Loucy (cell line): Measurements from ENCODE around the gene SMG1.

Experiments used
- H2AFZ ChIP-seq: fragments of 200-600 bp; sonication (generic); 2 replicates; pipeline ENCODE4 v1.6.0; 2016; ENCODE audit warnings: antibody characterized with exemption, mild to moderate bottlenecking, low read length, moderate library complexity
- H3F3A ChIP-seq: fragments of 200-600 bp; 2 replicates; pipeline ENCODE4 v1.6.0; 2016; ENCODE audit warnings: antibody characterized with exemption, low read depth, mild to moderate bottlenecking
- H3K27me3 ChIP-seq: fragments of 200-600 bp; sonication (generic); 2 replicates; pipeline ENCODE4 v1.6.1; 2014; ENCODE audit warnings: low read length, mild to moderate bottlenecking; ENCODE audit not compliant: insufficient read depth, poor library complexity, severe bottlenecking
- H3K36me3 ChIP-seq: fragments of 200-600 bp; sonication (generic); 2 replicates; pipeline ENCODE4 v1.6.1; 2016; ENCODE audit warnings: low read length; ENCODE audit not compliant: insufficient read depth
- H3K4me1 ChIP-seq: fragments of 200-600 bp; sonication (generic); 2 replicates; pipeline ENCODE4 v1.5.1; 2014; ENCODE audit warnings: low read length, mild to moderate bottlenecking; ENCODE audit not compliant: insufficient read depth, poor library complexity, severe bottlenecking
- H3K4me2 ChIP-seq: fragments of 200-600 bp; sonication (generic); 2 replicates; pipeline ENCODE4 v1.6.0; 2014; ENCODE audit warnings: antibody characterized with exemption, low read length, low read depth, mild to moderate bottlenecking; ENCODE audit not compliant: poor library complexity, severe bottlenecking
- H3K4me3 ChIP-seq: fragments of 200-600 bp; sonication (generic); 2 replicates; pipeline ENCODE4 v1.5.1; 2014; ENCODE audit warnings: low read length, mild to moderate bottlenecking, mixed read lengths; ENCODE audit not compliant: poor library complexity, severe bottlenecking
- H3K79me2 ChIP-seq: fragments of 200-600 bp; sonication (generic); 2 replicates; pipeline ENCODE4 v1.6.1; 2014; ENCODE audit warnings: low read length; ENCODE audit not compliant: insufficient read depth
- H3K9ac ChIP-seq: fragments of 200-600 bp; sonication (generic); 2 replicates; pipeline ENCODE4 v1.6.0; 2014; ENCODE audit warnings: mild to moderate bottlenecking, low read depth, low read length, moderate library complexity; ENCODE audit not compliant: poor library complexity, severe bottlenecking
- H3K9me2 ChIP-seq: fragments of 200-600 bp; sonication (generic); replicated peaks from 2 replicates; pipeline ENCODE4 v1.6.1; 2016; ENCODE audit warnings: low read depth, low read length, mixed read lengths
- H3K9me3 ChIP-seq: fragments of 200-600 bp; sonication (generic); 2 replicates; pipeline ENCODE4 v1.6.1; 2014; ENCODE audit warnings: mild to moderate bottlenecking, antibody characterized with exemption, low read length, low read depth; ENCODE audit not compliant: insufficient read depth
- H4K20me1 ChIP-seq: fragments of 200-600 bp; sonication (generic); 2 replicates; pipeline ENCODE4 v1.6.0; 2014; ENCODE audit warnings: antibody characterized with exemption, low read length, mild to moderate bottlenecking; ENCODE audit not compliant: insufficient read depth, poor library complexity, severe bottlenecking
- CTCF ChIP-seq: fragments of 200-600 bp; sonication (generic); conservative IDR thresholded peaks from 2 replicates; pipeline ENCODE4 v1.5.1; 2014; ENCODE audit warnings: mild to moderate bottlenecking, antibody characterized with exemption, low read length
- EZH2phosphoT487 ChIP-seq: fragments of 200-600 bp; IDR thresholded peaks from 2 replicates; pipeline ENCODE4 v1.6.1; 2018; ENCODE audit warnings: antibody characterized with exemption, mild to moderate bottlenecking, moderate library complexity, borderline replicate concordance

SMG1 gene

GRCh38 chr16:18936727-18937340 is 10.6 kb upstream of the SMG1 start:
- no peaks in the 10 kb centered on the region for H3K9me2 ChIP-seq
- no peaks in the 10 kb centered on the region for H4K20me1 ChIP-seq
- H3F3A ChIP-seq, result no peaks in the 10 kb centered on the region
- H3K4me1 ChIP-seq, result peaks cover 7% of the 10 kb centered on the region
- peak overlapping the region; percentile 58 for H2AFZ ChIP-seq
- no peak overlapping the region for H3K4me3 ChIP-seq
- peak overlapping the region; percentile 11 for H3K4me2 ChIP-seq
- no peaks in the 10 kb centered on the region for H3K27me3 ChIP-seq
- TF ChIP-seq CTCF (no peak), EZH2phosphoT487 (no peak)
- no peaks in the 10 kb centered on the region for H3K9me3 ChIP-seq
- no peak overlapping the region for H3K9ac ChIP-seq
- H3K79me2 ChIP-seq, result no peaks in the 10 kb centered on the region
- no peaks in the 10 kb centered on the region for H3K36me3 ChIP-seq

GRCh38 chr16:18933501-18933900 is 7.3 kb upstream of the SMG1 start:
- Histone ChIP-seq H3K27me3 (no peaks in the 10 kb centered on the region), H3K4me1 (peaks cover 7% of the 10 kb centered on the region), H3K36me3 (no peaks in the 10 kb centered on the region), H2AFZ (no peak overlapping the region), H3K9ac (no peak overlapping the region), H3K4me3 (no peak overlapping the region), H3K9me2 (no peaks in the 10 kb centered on the region), H3K9me3 (no peaks in the 10 kb centered on the region), H3K4me2 (no peak overlapping the region), H3K79me2 (no peaks in the 10 kb centered on the region), H3F3A (no peaks in the 10 kb centered on the region), H4K20me1 (no peaks in the 10 kb centered on the region)
- TF ChIP-seq EZH2phosphoT487 (no peak), CTCF (no peak)

- H3K4me2 ChIP-seq, result no peak overlapping the region
- no peaks in the 10 kb centered on the region for H3F3A ChIP-seq
Observed at GRCh38 chr16:18932243-18932987, 6.2 kb upstream of the SMG1 start.

More at GRCh38 chr16:18932243-18932987, 6.2 kb upstream of the SMG1 start:
- peaks cover 7% of the 10 kb centered on the region for H3K4me1 ChIP-seq
- no peaks in the 10 kb centered on the region for H3K9me3 ChIP-seq
- H4K20me1 ChIP-seq, result no peaks in the 10 kb centered on the region
- no peaks in the 10 kb centered on the region for H3K9me2 ChIP-seq
- no peak overlapping the region; the same call in 1 of the 2 replicates for H2AFZ ChIP-seq
- no peaks in the 10 kb centered on the region for H3K36me3 ChIP-seq
- no peak overlapping the region for H3K4me3 ChIP-seq
- H3K9ac ChIP-seq, result no peak overlapping the region
- TF ChIP-seq EZH2phosphoT487 (no peak), CTCF (no peak)
- H3K79me2 ChIP-seq, result no peaks in the 10 kb centered on the region
- no peaks in the 10 kb centered on the region for H3K27me3 ChIP-seq
